Measurements from ENCODE around the gene ZYX. TPM values are rescaled to one million over a fixed set of nuclear protein-coding genes. Genes with fewer than 3 reads are reported as not detected.

Gene ZYX
- total RNA-seq, 2 experiments from 2014 or later = 235 to 249 TPM

DNA sequence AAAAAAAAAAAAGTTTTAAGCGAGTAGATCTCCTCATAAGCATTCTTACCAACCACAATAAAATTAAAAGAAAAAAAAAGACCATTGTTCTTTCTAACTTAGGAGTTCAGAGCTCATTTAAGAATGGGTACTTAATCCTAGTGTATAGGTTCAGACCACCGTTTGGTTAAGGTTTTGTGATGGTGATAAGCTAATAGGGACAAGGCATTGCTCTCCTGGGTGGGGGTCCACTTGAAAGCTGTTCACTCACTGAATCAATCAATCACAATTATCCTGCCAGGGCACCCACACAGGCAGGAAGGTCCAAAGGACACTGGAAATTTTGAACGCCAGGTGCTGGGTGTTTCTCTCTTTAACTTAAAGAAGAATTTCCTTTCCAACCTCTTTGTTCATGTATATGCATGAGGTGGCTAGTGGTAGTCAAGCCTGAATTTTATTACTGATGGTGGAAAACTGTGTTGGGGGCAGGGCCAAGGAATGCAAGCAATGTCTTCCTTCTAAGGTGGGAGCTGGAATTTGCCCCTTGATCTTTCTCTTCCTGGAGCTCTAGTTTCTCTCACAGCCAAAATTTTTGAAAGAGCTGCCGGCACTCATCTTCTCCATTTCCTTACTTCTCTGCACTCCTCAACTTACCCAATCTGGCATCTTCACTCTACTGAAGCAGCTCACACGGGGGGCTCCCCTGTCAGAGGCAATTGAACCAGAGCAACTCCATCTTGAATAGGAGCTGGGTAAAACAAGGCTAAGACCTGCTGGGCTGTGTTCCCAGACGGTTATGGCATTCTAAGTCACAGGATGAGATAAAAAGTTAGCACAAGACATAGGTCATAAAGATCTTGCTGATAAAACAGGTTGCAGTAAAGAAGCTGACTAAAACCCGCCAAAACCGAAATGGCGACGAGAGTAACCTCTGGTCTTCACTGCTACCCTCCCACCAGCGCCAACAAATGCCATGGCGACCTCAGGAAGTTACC, 11.2 kb upstream of the ZYX start:
- no peak for DNase-seq
- peaks cover 15% of the 10 kb centered on the region for H3K27me3 Mint-ChIP-seq
- H3K4me3 Mint-ChIP-seq = no peak overlapping the region
- ChIA-PET POLR2A (interaction anchor here (0.9 kb wide), 1 partner anchor 10 kb away, joined by 4 read pairs; no protein-coding TSS in a partner anchor), CTCF (interaction anchor here (0.7 to 2.6 kb wide), 6 partner anchors 10 to 155 kb away, joined by 4 to 20 read pairs (median 4); no protein-coding TSS in a partner anchor)
- H3K27ac Mint-ChIP-seq = no peak overlapping the region
- peaks cover 34% of the 10 kb centered on the region for H3K4me1 Mint-ChIP-seq
- H3K9me3 Mint-ChIP-seq = no peaks in the 10 kb centered on the region
- peaks cover 2% of the 10 kb centered on the region for H3K36me3 Mint-ChIP-seq (ENCODE audit: low read depth)

DNA sequence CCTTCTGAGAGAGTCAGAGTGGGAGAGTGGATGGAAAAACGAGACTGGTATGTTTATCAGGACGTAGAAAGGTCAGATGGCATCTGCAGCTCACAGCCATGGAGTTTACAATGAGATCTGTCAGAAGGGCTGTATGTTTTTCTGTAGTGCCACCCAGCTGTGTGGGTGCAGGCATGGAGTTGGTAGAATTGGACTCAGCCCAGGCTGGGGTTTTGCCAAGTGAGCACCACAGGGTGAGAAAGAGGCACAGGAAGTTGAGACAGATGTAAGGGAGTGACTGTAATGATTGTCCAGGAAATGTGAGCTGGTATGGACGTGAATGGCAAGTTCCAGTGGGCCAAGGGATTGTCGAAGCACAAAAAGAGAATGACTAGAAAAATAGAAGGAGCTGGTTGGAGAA, 9.1 kb upstream of the ZYX start:
- H3K36me3 Mint-ChIP-seq (ENCODE audit: low read depth) = peaks cover 2% of the 10 kb centered on the region
- no peaks in the 10 kb centered on the region for H3K9me3 Mint-ChIP-seq
- POLR2A ChIA-PET = interaction anchor here (1.4 to 1.7 kb wide), 3 partner anchors 8 to 109 kb away, joined by 5 to 8 read pairs (median 5); partner anchors contain the start of gene GSTK1
- CTCF ChIA-PET = interaction anchor here (0.7 to 2.0 kb wide), 11 partner anchors 8 to 132 kb away, joined by 3 to 14 read pairs (median 4); partner anchors contain the start of genes CASP2 and CLCN1
- H3K27ac Mint-ChIP-seq = peak overlapping the region; percentile 80
- H3K4me3 Mint-ChIP-seq = no peak overlapping the region
- peak; percentile 66 for DNase-seq
- H3K4me1 Mint-ChIP-seq = peaks cover 55% of the 10 kb centered on the region
- H3K27me3 Mint-ChIP-seq = no peaks in the 10 kb centered on the region

DNA sequence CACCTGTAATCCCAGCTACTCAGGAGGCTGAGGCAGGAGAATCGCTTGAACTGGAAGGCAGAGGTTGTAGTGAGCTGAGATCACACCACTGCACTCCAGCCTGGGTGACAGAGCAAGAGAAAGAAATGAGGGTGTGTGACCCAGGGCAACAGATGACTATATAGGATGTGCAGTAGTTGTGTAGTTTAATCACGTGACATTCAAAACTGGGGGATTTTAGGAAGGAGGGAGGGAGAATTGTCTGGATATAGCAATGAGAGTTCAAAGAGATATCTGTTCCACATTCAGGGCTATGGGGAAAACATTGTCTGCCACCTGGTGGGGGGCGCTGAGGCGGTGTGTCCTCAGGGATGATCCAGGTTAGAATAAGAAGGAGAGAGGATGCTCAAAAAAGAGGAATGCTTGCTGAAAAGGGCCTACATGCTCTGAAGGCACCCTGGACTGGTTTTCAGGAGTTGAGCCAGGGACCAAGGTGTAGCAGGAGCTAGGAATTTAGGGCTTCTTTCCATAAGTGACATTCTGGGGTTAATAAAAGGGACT, 7.8 kb upstream of the ZYX start:
- Mint-ChIP-seq H3K27me3 (no peaks in the 10 kb centered on the region), H3K27ac (no peak overlapping the region), H3K4me1 (peaks cover 63% of the 10 kb centered on the region), H3K36me3 (ENCODE audit: low read depth) (peaks cover 5% of the 10 kb centered on the region), H3K4me3 (no peak overlapping the region), H3K9me3 (no peaks in the 10 kb centered on the region)
- ChIA-PET CTCF (interaction anchor here (2.0 kb wide), 1 partner anchor 28 kb away, joined by 6 read pairs; no protein-coding TSS in a partner anchor), POLR2A (no interaction called here)
- DNase-seq = no peak

DNA sequence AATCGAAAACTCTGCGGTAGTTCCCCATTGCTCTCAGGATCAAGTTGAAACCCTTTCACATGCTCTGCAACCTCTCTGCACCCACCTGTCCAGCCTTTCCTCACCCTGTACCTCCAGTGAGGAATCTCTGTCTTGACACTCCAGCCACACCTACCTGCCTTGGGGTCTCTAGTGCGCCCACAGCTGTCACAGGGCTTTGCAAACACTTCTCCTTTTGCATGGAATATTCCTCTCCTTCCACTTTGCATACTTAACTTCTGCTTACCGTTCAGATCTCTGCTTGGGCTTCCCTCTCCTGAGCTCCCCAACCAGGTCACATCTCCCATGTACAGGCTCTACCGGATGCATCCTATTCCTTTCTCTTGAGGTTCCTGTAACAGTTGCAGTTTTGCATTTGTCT, 6.6 kb upstream of the ZYX start:
- no peak overlapping the region for H3K4me3 Mint-ChIP-seq
- peaks cover 76% of the 10 kb centered on the region for H3K4me1 Mint-ChIP-seq
- ChIA-PET POLR2A (interaction anchor here (0.7 to 2.6 kb wide), 8 partner anchors 10 to 111 kb away, joined by 3 to 12 read pairs (median 6); partner anchors contain the start of gene GSTK1), CTCF (interaction anchor here (1.1 to 2.7 kb wide), 8 partner anchors 9 to 159 kb away, joined by 3 to 14 read pairs (median 8); partner anchors contain the start of gene CASP2)
- H3K36me3 Mint-ChIP-seq (ENCODE audit: low read depth) = peaks cover 5% of the 10 kb centered on the region
- H3K27ac Mint-ChIP-seq = peak overlapping the region; percentile 90
- H3K27me3 Mint-ChIP-seq = no peaks in the 10 kb centered on the region
- DNase-seq = no peak
- no peaks in the 10 kb centered on the region for H3K9me3 Mint-ChIP-seq

DNA sequence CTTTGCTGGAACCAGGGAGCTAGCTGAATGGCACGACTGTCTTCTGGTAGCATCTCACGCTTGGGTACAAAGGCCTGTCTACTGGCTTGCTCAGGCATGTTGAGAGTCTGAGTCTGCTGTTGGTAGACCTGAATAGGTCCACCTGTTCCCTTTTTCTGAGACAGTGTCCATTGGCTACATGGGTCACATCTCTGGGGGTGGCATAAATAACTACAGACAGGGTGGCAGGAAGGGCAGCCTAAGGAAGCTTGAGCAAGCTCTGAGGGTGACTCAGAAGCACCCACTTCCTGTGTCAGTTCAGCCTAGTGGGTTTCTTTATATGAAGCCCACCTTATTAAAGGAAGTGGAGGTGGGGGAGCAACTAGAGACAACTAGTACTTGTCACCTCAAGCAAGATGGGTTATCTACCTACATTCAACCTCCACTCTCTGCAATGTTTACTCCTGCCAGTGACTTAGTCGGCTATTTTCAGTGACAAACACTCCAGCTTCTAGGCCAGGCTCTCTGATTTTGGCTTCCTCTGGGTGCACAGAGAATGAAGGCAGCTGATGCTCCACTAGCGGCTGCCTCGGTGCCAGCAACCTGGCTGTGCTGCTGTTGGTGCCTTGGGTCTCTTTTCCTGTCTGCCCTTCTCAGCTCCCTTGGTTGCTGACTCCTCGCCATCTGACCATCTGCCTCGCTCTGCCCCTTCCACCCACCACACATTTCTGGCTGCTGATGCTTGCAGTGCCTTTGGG, 5.7 kb upstream of the ZYX start:
- peaks cover 5% of the 10 kb centered on the region for H3K36me3 Mint-ChIP-seq (ENCODE audit: low read depth)
- ChIA-PET CTCF (interaction anchor here (0.6 to 2.7 kb wide), 15 partner anchors 8 to 591 kb away, joined by 3 to 14 read pairs (median 3); partner anchors contain the start of gene CASP2), POLR2A (interaction anchor here (0.6 to 2.6 kb wide), 14 partner anchors 9 to 135 kb away, joined by 3 to 12 read pairs (median 4); partner anchors contain the start of genes CASP2 and GSTK1)
- H3K4me1 Mint-ChIP-seq = peaks cover 79% of the 10 kb centered on the region
- H3K27me3 Mint-ChIP-seq = no peaks in the 10 kb centered on the region
- peak; percentile 56 for DNase-seq
- H3K27ac Mint-ChIP-seq = peak overlapping the region; percentile 90
- no peaks in the 10 kb centered on the region for H3K9me3 Mint-ChIP-seq
- H3K4me3 Mint-ChIP-seq = no peak overlapping the region

DNA sequence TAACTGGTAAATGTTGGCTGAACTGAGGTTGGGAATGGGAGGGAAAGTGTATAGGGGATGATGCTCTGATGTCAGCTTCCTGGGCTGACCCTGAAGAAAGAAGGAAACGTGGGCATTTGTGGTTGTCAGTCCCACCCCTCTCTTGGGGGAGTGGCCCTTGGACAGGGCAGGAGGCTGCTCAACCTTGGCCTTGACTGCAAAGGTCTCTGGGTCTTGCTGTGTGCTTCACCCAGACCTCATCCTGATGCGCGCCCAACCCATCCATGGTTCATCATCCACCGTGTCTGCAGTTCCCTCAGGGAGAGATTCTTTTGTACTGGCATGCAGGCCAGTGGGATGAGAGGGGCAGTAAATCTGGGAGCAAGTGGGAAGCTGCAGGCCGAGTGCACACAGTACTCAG, 4.7 kb upstream of the ZYX start:
- H3K27me3 Mint-ChIP-seq = no peaks in the 10 kb centered on the region
- peaks cover 5% of the 10 kb centered on the region for H3K36me3 Mint-ChIP-seq (ENCODE audit: low read depth)
- H3K4me3 Mint-ChIP-seq = no peak overlapping the region
- peak overlapping the region; percentile 90 for H3K27ac Mint-ChIP-seq
- POLR2A ChIA-PET = interaction anchor here (1.3 to 2.6 kb wide), 5 partner anchors 12 to 127 kb away, joined by 3 to 12 read pairs (median 10); partner anchors contain the start of gene GSTK1
- CTCF ChIA-PET = interaction anchor here (1.1 to 2.7 kb wide), 4 partner anchors 8 to 40 kb away, joined by 3 to 14 read pairs (median 12); no protein-coding TSS in a partner anchor
- H3K9me3 Mint-ChIP-seq = no peaks in the 10 kb centered on the region
- DNase-seq = no peak
- H3K4me1 Mint-ChIP-seq = peaks cover 74% of the 10 kb centered on the region

DNA sequence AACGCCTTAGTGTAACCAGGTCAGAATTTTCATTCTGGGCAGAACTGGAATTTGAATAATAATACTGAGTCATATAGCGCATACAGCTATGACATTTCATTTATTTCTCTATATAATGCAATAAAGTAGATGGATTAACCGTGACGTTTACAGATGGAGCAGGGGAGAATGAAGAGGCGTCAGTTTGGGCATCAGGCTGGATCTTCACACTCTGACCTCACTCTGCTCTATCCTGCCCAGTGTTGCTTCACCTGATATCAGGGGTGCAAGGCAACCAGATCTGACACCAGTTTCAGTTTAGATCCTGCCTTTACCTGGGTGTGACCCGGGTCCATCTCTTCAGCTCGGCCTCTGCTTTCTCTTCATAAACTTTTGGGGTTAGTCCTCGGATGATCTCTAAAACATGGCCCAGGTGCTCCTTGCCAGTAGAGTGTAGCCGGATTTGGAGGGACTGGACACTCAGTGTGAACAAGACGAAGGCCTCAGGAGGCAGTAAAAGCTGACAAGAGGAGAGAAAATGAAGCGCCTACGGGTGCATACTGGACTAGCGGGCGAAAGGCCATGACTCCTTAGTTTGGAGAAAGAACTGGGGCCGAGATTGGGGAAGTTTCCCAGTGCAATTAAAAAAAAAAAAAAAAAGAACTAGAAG, 1.4 kb upstream of the ZYX start:
- ChIA-PET POLR2A (interaction anchor here (0.9 to 4.9 kb wide), 24 partner anchors 8 to 582 kb away, joined by 3 to 23 read pairs (median 5); partner anchors contain the start of genes CASP2 and GSTK1), CTCF (interaction anchor here (0.6 to 3.6 kb wide), 49 partner anchors 8 to 1775 kb away, joined by 3 to 36 read pairs (median 5); partner anchors contain the start of genes CASP2, EPHA1 and GSTK1)
- DNase-seq = peak; percentile 39
- H3K27ac Mint-ChIP-seq = peak overlapping the region; percentile 91
- peaks cover 3% of the 10 kb centered on the region for H3K36me3 Mint-ChIP-seq (ENCODE audit: low read depth)
- no peaks in the 10 kb centered on the region for H3K9me3 Mint-ChIP-seq
- no peaks in the 10 kb centered on the region for H3K27me3 Mint-ChIP-seq
- peak overlapping the region; percentile 83 for H3K4me3 Mint-ChIP-seq
- H3K4me1 Mint-ChIP-seq = peaks cover 49% of the 10 kb centered on the region

DNA sequence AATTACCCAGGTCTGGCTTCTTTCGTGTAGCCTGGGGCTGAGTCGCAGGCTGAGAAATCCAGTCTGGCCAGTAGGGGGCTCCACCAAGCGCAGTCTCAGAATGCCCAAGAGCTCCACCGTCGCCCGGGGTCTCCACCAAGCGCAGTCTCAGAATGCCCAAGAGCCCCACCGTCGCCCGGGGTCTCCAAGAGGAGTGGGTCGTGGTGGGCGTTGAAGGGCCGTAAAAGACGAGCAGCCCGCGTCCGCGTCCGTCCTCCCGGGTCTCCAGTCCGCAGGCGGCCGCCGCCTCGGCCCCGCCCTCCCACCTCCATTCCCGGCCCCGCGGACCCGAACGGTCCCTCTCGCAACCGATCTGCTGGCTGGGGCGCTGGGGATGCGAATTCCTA, 892 bp upstream of the ZYX start:
- peaks cover 3% of the 10 kb centered on the region for H3K36me3 Mint-ChIP-seq (ENCODE audit: low read depth)
- DNase-seq = peak; percentile 90
- POLR2A ChIA-PET = interaction anchor here (0.6 to 4.9 kb wide), 25 partner anchors 8 to 582 kb away, joined by 3 to 23 read pairs (median 5); partner anchors contain the start of genes CASP2 and GSTK1
- CTCF ChIA-PET = interaction anchor here (0.6 to 3.6 kb wide), 47 partner anchors 9 to 1776 kb away, joined by 3 to 36 read pairs (median 5); partner anchors contain the start of genes CASP2, EPHA1 and GSTK1
- H3K4me1 Mint-ChIP-seq = peaks cover 43% of the 10 kb centered on the region
- H3K9me3 Mint-ChIP-seq = no peaks in the 10 kb centered on the region
- no peaks in the 10 kb centered on the region for H3K27me3 Mint-ChIP-seq
- peak overlapping the region; percentile 83 for H3K4me3 Mint-ChIP-seq
- H3K27ac Mint-ChIP-seq = peak overlapping the region; percentile 91

DNA sequence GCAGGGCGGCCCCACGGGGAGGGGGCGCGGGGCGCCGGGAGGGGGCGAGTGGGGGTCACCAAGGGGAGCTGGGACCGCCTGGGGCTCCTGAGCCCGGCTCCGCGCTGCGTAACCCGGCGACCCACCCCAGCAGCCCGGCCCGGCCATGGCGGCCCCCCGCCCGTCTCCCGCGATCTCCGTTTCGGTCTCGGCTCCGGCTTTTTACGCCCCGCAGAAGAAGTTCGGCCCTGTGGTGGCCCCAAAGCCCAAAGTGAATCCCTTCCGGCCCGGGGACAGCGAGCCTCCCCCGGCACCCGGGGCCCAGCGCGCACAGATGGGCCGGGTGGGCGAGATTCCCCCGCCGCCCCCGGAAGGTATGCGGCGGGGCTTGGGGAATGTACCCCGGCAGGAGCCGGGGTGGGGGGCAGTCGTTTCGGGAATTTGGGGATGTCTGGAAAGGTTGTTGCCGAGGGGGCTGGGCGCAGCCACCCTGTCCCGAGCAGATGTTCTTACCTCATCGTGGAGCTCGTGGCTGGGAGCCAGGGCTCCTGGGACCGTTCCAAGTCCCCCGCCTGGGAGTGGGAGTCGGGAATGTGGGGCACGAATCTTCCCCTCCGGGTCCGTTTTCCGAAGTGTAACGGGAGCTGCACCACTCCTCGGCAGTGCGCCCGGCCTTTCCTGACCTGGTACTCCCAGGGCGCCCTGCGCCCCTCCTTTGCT, 431 bp downstream of the ZYX start:
- H3K4me3 Mint-ChIP-seq = no peak overlapping the region

DNA sequence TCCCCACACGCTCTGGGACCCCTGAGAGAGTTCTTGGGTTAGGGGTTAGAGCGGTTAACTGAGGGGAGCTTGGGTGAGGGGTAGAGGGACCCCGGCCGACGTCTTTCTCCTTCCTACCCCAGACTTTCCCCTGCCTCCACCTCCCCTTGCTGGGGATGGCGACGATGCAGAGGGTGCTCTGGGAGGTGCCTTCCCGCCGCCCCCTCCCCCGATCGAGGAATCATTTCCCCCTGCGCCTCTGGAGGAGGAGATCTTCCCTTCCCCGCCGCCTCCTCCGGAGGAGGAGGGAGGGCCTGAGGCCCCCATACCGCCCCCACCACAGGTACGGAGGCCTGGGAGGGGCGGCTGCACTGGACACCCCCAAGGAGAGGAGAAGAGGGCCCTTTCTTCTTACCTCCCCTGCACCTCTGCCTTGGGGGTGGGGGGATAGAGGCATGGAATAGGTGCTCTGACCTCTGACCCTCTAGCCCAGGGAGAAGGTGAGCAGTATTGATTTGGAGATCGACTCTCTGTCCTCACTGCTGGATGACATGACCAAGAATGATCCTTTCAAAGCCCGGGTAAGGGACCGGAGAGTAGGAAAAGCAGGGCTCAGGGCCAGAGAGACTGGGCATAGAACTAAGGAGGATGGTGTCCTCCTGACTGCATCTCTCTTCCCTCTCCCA, 1.1 kb downstream of the ZYX start:
- no peak for DNase-seq
- Mint-ChIP-seq H3K27ac (peak overlapping the region; percentile 68), H3K9me3 (no peaks in the 10 kb centered on the region), H3K4me1 (peaks cover 23% of the 10 kb centered on the region), H3K27me3 (no peaks in the 10 kb centered on the region), H3K4me3 (no peak overlapping the region), H3K36me3 (ENCODE audit: low read depth) (peaks cover 2% of the 10 kb centered on the region)
- ChIA-PET POLR2A (interaction anchor here (1.0 to 4.9 kb wide), 5 partner anchors 10 to 137 kb away, joined by 3 to 23 read pairs (median 4); partner anchors contain the start of gene GSTK1), CTCF (interaction anchor here (1.6 kb wide), 1 partner anchor 142 kb away, joined by 7 read pairs; no protein-coding TSS in a partner anchor)

More for the DNA sequence above, 431 bp downstream of the ZYX start:
- no peaks in the 10 kb centered on the region for H3K27me3 Mint-ChIP-seq
- H3K4me1 Mint-ChIP-seq = peaks cover 30% of the 10 kb centered on the region
- POLR2A ChIA-PET = interaction anchor here (1.0 to 4.9 kb wide), 6 partner anchors 11 to 142 kb away, joined by 3 to 23 read pairs (median 9); partner anchors contain the start of gene GSTK1
- CTCF ChIA-PET = interaction anchor here (1.6 kb wide), 1 partner anchor 141 kb away, joined by 7 read pairs; no protein-coding TSS in a partner anchor
- DNase-seq = no peak
- peaks cover 3% of the 10 kb centered on the region for H3K36me3 Mint-ChIP-seq (ENCODE audit: low read depth)
- H3K9me3 Mint-ChIP-seq = no peaks in the 10 kb centered on the region
- peak overlapping the region; percentile 68 for H3K27ac Mint-ChIP-seq

Data from activated CD4-positive, alpha-beta memory T cell treated with anti-CD3 and anti-CD28 coated beads, Interleukin-2, amount 10 ng/mL, durations not matched to agents 7 days and 5 days (primary cell).